Brain microvascular endothelial cell (primary cell): ENCODE results near the gene SLTM.

Experiments used
- DNase-seq: peaks from one replicate; pipeline ENCODE4 v3.0.0-alpha.2; 2020
- H3K27ac ChIP-seq: fragments of 250-450 bp; sonication (Bioruptor Pico); 2 replicates; pipeline ENCODE4 v1.5.1; 2020; ENCODE audit warnings: mild to moderate bottlenecking, moderate library complexity
- H3K27me3 ChIP-seq: fragments of 250-450 bp; sonication (Bioruptor Pico); replicated peaks from 2 replicates; pipeline ENCODE4 v1.5.1; 2020; ENCODE audit warnings: mild to moderate bottlenecking
- H3K36me3 ChIP-seq: fragments of 250-450 bp; sonication (Bioruptor Pico); replicated peaks from 2 replicates; pipeline ENCODE4 v1.5.1; 2020; ENCODE audit warnings: mild to moderate bottlenecking
- H3K4me3 ChIP-seq: 2 replicates; pipeline ENCODE4 v1.5.1; 2011; ENCODE audit warnings: low read depth, mild to moderate bottlenecking, control low read depth, low read length, moderate library complexity
- in situ Hi-C: cut with HindIII; loops from 2 replicates; pipeline ENCODE4 v1.10.0; 2017; ENCODE audit warnings: low sequenced_read_pairs, low pct_ligation_motif_present
- TF ChIP-seq, protein P1 (sequence below): IDR thresholded peaks from 2 replicates; pipeline ENCODE4 v1.5.1; 2011; ENCODE audit warnings: low read depth, mild to moderate bottlenecking, moderate library complexity, low read length, control low read depth, inconsistent platforms; ENCODE audit errors: missing control alignments

The SLTM gene

GRCh38 chr15:58933281-58934113, at the start of gene SLTM:
Gene SLTM, minus strand, starts transcription at chr15:58933679. Its CDS starts 114 bp downstream, at chr15:58933565.
- in situ Hi-C loops, result no loop called here
- TF ChIP-seq, protein P1, sequence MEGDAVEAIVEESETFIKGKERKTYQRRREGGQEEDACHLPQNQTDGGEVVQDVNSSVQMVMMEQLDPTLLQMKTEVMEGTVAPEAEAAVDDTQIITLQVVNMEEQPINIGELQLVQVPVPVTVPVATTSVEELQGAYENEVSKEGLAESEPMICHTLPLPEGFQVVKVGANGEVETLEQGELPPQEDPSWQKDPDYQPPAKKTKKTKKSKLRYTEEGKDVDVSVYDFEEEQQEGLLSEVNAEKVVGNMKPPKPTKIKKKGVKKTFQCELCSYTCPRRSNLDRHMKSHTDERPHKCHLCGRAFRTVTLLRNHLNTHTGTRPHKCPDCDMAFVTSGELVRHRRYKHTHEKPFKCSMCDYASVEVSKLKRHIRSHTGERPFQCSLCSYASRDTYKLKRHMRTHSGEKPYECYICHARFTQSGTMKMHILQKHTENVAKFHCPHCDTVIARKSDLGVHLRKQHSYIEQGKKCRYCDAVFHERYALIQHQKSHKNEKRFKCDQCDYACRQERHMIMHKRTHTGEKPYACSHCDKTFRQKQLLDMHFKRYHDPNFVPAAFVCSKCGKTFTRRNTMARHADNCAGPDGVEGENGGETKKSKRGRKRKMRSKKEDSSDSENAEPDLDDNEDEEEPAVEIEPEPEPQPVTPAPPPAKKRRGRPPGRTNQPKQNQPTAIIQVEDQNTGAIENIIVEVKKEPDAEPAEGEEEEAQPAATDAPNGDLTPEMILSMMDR, result peak; percentile 43
- Histone ChIP-seq H3K36me3 (peaks cover 9% of the 10 kb centered on the region), H3K27ac (peak within 1 kb of the TSS; percentile 94), H3K27me3 (no peaks in the 10 kb centered on the region), H3K4me3 (peak within 1 kb of the TSS; percentile 88)
- peak; percentile 89 for DNase-seq

DNA sequence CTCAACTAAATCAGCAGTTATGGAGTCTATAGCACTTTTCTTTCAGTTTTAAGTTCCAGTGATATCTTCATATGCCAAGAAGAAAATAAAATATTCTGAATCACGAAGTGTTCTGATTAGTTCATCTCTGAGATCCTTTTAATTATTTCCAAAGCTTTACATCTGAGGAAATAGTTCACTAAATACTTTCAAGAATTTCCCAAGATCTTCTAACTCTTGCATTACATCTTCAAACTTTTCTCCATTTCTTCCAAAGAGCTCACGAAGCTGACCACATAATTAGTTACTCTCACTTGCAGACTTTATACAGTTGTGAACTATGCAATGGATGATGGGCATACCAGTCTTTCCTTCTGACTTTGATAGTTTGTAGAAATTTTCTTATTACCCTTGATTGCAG, 49.8 kb upstream of the SLTM start:
- Histone ChIP-seq H3K27ac (no peak overlapping the region), H3K36me3 (peaks cover 2% of the 10 kb centered on the region), H3K4me3 (no peak overlapping the region), H3K27me3 (no peaks in the 10 kb centered on the region)
- in situ Hi-C loops, result no loop called here
- DNase-seq, result no peak
- TF ChIP-seq, protein P1, result no peak

GRCh38 chr15:58981808-58982475, 48.5 kb upstream of the SLTM start:
- no peak for DNase-seq
- Histone ChIP-seq H3K36me3 (no peaks in the 10 kb centered on the region), H3K27ac (no peak overlapping the region), H3K27me3 (no peaks in the 10 kb centered on the region), H3K4me3 (no peak overlapping the region)
- in situ Hi-C loops, result no loop called here
- TF ChIP-seq, protein P1, result no peak

DNA sequence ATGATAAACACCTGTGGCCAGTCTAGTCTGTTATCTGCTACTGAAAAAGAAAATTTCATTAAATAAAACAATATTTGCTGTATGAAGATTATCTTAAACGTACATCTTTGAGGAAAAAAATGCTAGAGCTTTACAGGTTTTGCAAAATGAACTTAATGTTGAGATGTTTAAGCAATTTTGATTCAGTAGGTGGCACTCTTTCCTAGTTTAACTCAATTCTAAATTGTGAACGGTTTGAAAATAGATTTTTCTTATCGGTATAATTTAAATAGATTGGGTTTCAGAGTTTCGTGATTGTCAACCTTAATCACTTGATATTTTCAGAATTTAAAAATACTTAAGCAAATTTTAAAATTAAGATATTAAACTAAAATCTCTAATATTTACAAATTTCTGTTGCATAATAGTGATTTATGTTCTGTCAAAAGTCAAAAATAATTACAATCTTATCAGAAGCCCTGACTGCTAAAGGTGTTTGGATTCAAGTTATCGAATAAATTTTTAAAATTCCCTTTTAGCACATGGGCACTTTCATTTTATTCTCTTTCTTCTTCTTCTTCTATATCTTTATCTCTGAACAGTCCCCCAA, 47.0 kb upstream of the SLTM start:
- TF ChIP-seq, protein P1, result no peak
- H3K36me3 ChIP-seq, result no peaks in the 10 kb centered on the region
- H3K4me3 ChIP-seq, result no peak overlapping the region
- in situ Hi-C loops, result no loop called here
- no peak overlapping the region for H3K27ac ChIP-seq
- DNase-seq, result no peak
- no peaks in the 10 kb centered on the region for H3K27me3 ChIP-seq

- in situ Hi-C loops, result no loop called here
Measured at GRCh38 chr15:58977887-58978286, 44.4 kb upstream of the SLTM start.

More at GRCh38 chr15:58977887-58978286, 44.4 kb upstream of the SLTM start:
- Histone ChIP-seq H3K27ac (no peak overlapping the region), H3K27me3 (no peaks in the 10 kb centered on the region), H3K4me3 (no peak overlapping the region), H3K36me3 (no peaks in the 10 kb centered on the region)
- DNase-seq, result no peak
- TF ChIP-seq, protein P1, result no peak
